Measurements from ENCODE around the gene HTT. TPM values are rescaled to one million over a fixed set of nuclear protein-coding genes. Genes with fewer than 3 reads are reported as not detected.
A peak's percentile ranks its signal among the peaks of the same experiment; 100 is the strongest.

HTT gene
- total and polyA plus RNA-seq, 2 of the 13 experiments (the other 11 are each of a cell fraction or from before 2014, with no cell fraction given), result 17.5 to 19.5 TPM

- TF ChIP-seq CEBPG (CRISPR knock-in tag; IDR thresholded peaks at IDR 0.05), result 0 out of 2 replicates have a peak, but pooled peaks have one; percentile 6
- peak; percentile 49; the same call in 1 of the 2 replicates for TF ChIP-seq TBX2 (CRISPR knock-in tag; IDR thresholded peaks at IDR 0.05; ENCODE audit: borderline replicate concordance)
- no peak for TF ChIP-seq KLF12 (CRISPR knock-in tag; IDR thresholded peaks at IDR 0.05; ENCODE audit: borderline replicate concordance)
- no peak for TF ChIP-seq MATR3 (CRISPR knock-in tag; IDR thresholded peaks at IDR 0.05)
- no peak for TF ChIP-seq TRIM24 (CRISPR knock-in tag; IDR thresholded peaks at IDR 0.05)
- TF ChIP-seq FOXK1 (CRISPR knock-in tag; IDR thresholded peaks at IDR 0.05; ENCODE audit: borderline replicate concordance, low read depth), result no peak
- TF ChIP-seq, protein P1, sequence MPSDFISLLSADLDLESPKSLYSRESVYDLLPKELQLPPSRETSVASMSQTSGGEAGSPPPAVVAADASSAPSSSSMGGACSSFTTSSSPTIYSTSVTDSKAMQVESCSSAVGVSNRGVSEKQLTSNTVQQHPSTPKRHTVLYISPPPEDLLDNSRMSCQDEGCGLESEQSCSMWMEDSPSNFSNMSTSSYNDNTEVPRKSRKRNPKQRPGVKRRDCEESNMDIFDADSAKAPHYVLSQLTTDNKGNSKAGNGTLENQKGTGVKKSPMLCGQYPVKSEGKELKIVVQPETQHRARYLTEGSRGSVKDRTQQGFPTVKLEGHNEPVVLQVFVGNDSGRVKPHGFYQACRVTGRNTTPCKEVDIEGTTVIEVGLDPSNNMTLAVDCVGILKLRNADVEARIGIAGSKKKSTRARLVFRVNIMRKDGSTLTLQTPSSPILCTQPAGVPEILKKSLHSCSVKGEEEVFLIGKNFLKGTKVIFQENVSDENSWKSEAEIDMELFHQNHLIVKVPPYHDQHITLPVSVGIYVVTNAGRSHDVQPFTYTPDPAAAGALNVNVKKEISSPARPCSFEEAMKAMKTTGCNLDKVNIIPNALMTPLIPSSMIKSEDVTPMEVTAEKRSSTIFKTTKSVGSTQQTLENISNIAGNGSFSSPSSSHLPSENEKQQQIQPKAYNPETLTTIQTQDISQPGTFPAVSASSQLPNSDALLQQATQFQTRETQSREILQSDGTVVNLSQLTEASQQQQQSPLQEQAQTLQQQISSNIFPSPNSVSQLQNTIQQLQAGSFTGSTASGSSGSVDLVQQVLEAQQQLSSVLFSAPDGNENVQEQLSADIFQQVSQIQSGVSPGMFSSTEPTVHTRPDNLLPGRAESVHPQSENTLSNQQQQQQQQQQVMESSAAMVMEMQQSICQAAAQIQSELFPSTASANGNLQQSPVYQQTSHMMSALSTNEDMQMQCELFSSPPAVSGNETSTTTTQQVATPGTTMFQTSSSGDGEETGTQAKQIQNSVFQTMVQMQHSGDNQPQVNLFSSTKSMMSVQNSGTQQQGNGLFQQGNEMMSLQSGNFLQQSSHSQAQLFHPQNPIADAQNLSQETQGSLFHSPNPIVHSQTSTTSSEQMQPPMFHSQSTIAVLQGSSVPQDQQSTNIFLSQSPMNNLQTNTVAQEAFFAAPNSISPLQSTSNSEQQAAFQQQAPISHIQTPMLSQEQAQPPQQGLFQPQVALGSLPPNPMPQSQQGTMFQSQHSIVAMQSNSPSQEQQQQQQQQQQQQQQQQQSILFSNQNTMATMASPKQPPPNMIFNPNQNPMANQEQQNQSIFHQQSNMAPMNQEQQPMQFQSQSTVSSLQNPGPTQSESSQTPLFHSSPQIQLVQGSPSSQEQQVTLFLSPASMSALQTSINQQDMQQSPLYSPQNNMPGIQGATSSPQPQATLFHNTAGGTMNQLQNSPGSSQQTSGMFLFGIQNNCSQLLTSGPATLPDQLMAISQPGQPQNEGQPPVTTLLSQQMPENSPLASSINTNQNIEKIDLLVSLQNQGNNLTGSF (CRISPR knock-in tag; IDR thresholded peaks at IDR 0.05), result no peak
- no peak for TF ChIP-seq ZNF3 (CRISPR knock-in tag; IDR thresholded peaks at IDR 0.05)
- TF ChIP-seq NFE2 (CRISPR knock-in tag; IDR thresholded peaks at IDR 0.05), result no peak
- TF ChIP-seq ZKSCAN1 (IDR thresholded peaks at IDR 0.05; ENCODE audit: low read length), result peak; percentile 9; the same call in 1 of the 2 replicates
- TF ChIP-seq ZFX (CRISPR knock-in tag; IDR thresholded peaks at IDR 0.05; ENCODE audit: low read depth), result peak; percentile 79
- TF ChIP-seq, protein P2, sequence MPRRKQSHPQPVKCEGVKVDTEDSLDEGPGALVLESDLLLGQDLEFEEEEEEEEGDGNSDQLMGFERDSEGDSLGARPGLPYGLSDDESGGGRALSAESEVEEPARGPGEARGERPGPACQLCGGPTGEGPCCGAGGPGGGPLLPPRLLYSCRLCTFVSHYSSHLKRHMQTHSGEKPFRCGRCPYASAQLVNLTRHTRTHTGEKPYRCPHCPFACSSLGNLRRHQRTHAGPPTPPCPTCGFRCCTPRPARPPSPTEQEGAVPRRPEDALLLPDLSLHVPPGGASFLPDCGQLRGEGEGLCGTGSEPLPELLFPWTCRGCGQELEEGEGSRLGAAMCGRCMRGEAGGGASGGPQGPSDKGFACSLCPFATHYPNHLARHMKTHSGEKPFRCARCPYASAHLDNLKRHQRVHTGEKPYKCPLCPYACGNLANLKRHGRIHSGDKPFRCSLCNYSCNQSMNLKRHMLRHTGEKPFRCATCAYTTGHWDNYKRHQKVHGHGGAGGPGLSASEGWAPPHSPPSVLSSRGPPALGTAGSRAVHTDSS (CRISPR knock-in tag; conservative IDR thresholded peaks at IDR 0.05), result no peak
- TF ChIP-seq SIN3B (IDR thresholded peaks at IDR 0.05; ENCODE audit: low read length), result no peak
- TF ChIP-seq, protein P3, sequence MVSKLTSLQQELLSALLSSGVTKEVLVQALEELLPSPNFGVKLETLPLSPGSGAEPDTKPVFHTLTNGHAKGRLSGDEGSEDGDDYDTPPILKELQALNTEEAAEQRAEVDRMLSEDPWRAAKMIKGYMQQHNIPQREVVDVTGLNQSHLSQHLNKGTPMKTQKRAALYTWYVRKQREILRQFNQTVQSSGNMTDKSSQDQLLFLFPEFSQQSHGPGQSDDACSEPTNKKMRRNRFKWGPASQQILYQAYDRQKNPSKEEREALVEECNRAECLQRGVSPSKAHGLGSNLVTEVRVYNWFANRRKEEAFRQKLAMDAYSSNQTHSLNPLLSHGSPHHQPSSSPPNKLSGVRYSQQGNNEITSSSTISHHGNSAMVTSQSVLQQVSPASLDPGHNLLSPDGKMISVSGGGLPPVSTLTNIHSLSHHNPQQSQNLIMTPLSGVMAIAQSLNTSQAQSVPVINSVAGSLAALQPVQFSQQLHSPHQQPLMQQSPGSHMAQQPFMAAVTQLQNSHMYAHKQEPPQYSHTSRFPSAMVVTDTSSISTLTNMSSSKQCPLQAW (CRISPR knock-in tag; IDR thresholded peaks at IDR 0.05), result 0 out of 2 replicates have a peak, but pooled peaks have one; percentile 30
- peak; percentile 27; the same call in 1 of the 2 replicates for TF ChIP-seq ZMYM4 (CRISPR knock-in tag; IDR thresholded peaks at IDR 0.05)
- TF ChIP-seq, protein P4, sequence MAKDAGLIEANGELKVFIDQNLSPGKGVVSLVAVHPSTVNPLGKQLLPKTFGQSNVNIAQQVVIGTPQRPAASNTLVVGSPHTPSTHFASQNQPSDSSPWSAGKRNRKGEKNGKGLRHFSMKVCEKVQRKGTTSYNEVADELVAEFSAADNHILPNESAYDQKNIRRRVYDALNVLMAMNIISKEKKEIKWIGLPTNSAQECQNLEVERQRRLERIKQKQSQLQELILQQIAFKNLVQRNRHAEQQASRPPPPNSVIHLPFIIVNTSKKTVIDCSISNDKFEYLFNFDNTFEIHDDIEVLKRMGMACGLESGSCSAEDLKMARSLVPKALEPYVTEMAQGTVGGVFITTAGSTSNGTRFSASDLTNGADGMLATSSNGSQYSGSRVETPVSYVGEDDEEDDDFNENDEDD (CRISPR knock-in tag; IDR thresholded peaks at IDR 0.05; ENCODE audit: borderline replicate concordance), result peak; percentile 41; the same call in 1 of the 2 replicates
- TF ChIP-seq, protein P5, sequence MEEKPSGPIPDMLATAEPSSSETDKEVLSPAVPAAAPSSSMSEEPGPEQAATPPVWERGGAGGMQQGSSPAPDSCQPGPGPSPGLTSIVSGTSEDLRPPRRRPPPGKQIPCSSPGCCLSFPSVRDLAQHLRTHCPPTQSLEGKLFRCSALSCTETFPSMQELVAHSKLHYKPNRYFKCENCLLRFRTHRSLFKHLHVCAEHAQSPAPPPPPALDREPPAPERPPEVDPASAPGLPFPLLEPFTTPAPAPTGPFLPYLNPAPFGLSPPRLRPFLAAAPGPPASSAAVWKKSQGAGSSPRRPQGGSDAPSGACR (CRISPR knock-in tag; IDR thresholded peaks at IDR 0.05), result 0 out of 2 replicates have a peak, but pooled peaks have one; percentile 40
- peak; percentile 94 for TF ChIP-seq ZNF549 (CRISPR knock-in tag; IDR thresholded peaks at IDR 0.05)
- peak; percentile 52 for TF ChIP-seq TAF1 (CRISPR knock-in tag; IDR thresholded peaks at IDR 0.05)
These were observed 33.0 kb upstream of the HTT start (continued) for GRCh38 chr4:3041192-3042142.

Measured in HepG2 (cell line).